Measurements from ENCODE around the gene RAE1.
"Not testable (repeated sequence)": the region's sequence is repeated elsewhere in the genome, so short reads cannot be mapped to it uniquely, and the experiment has no call there.

RAE1 gene

GRCh38 chr20:57350081-57350710 lies 859 bp upstream of the RAE1 start:
- H3K27me3 ChIP-seq (ENCODE audit: control insufficient read depth in 1 of 2, insufficient read depth in 2 of 2, low read length in 2 of 2): no peaks in the 10 kb centered on the region
- H3K36me3 ChIP-seq (ENCODE audit: insufficient read depth, low read length): peaks cover 21% of the 10 kb centered on the region
- H3K4me3 ChIP-seq (ENCODE audit: low read depth in 1 of 2, low read length in 2 of 2): no peak overlapping the region
- no peaks in the 10 kb centered on the region for H3K9me3 ChIP-seq (ENCODE audit: low read length)
- H3K4me1 ChIP-seq (ENCODE audit: insufficient read depth, low read length): peaks cover 11% of the 10 kb centered on the region
- no peak overlapping the region for H3K27ac ChIP-seq (ENCODE audit: low read depth, low read length)
- H3K9ac ChIP-seq (ENCODE audit: low read length): no peak overlapping the region

GRCh38 chr20:57350726-57351041 lies 371 bp upstream of the RAE1 start:
- peak overlapping the region; percentile 72 for H3K27ac ChIP-seq (ENCODE audit: low read depth, low read length)
- peak overlapping the region in 1 of 2 donors; percentile 65 for H3K4me3 ChIP-seq (ENCODE audit: low read depth in 1 of 2, low read length in 2 of 2)

GRCh38 chr20:57352305-57352704 lies 1.2 kb downstream of the RAE1 start:
- H3K36me3 ChIP-seq (ENCODE audit: insufficient read depth, low read length): peaks cover 21% of the 10 kb centered on the region
- no peak overlapping the region for H3K27ac ChIP-seq (ENCODE audit: low read depth, low read length)
- H3K9me3 ChIP-seq (ENCODE audit: low read length): no peaks in the 10 kb centered on the region
- H3K9ac ChIP-seq (ENCODE audit: low read length): no peak overlapping the region
- no peaks in the 10 kb centered on the region for H3K27me3 ChIP-seq (ENCODE audit: control insufficient read depth in 1 of 2, insufficient read depth in 2 of 2, low read length in 2 of 2)
- peaks cover 11% of the 10 kb centered on the region for H3K4me1 ChIP-seq (ENCODE audit: insufficient read depth, low read length)
- H3K4me3 ChIP-seq (ENCODE audit: low read depth in 1 of 2, low read length in 2 of 2): peak overlapping the region in 1 of 2 donors; percentile 65

More at GRCh38 chr20:57350726-57351041, 371 bp upstream of the RAE1 start:
- H3K9ac ChIP-seq (ENCODE audit: low read length); H3K9me3 ChIP-seq (ENCODE audit: low read length); H3K27me3 ChIP-seq (ENCODE audit: control insufficient read depth in 1 of 2, insufficient read depth in 2 of 2, low read length in 2 of 2): not testable (repeated sequence)
- Histone ChIP-seq H3K4me1 (ENCODE audit: insufficient read depth, low read length) (peaks cover 11% of the 10 kb centered on the region), H3K36me3 (ENCODE audit: insufficient read depth, low read length) (peaks cover 21% of the 10 kb centered on the region)

- Histone ChIP-seq H3K9ac (ENCODE audit: low read length) (no peak overlapping the region), H3K4me1 (ENCODE audit: insufficient read depth, low read length) (peaks cover 11% of the 10 kb centered on the region), H3K27ac (ENCODE audit: low read depth, low read length) (no peak overlapping the region), H3K9me3 (ENCODE audit: low read length) (no peaks in the 10 kb centered on the region), H3K4me3 (ENCODE audit: low read depth in 1 of 2, low read length in 2 of 2) (no peak overlapping the region), H3K36me3 (ENCODE audit: insufficient read depth, low read length) (peaks cover 21% of the 10 kb centered on the region), H3K27me3 (ENCODE audit: control insufficient read depth in 1 of 2, insufficient read depth in 2 of 2, low read length in 2 of 2) (no peaks in the 10 kb centered on the region)
These were observed 2.3 kb downstream of the RAE1 start for GRCh38 chr20:57353351-57353750.

- H3K4me1 ChIP-seq (ENCODE audit: insufficient read depth, low read length): no peaks in the 10 kb centered on the region
- H3K9ac ChIP-seq (ENCODE audit: low read length): no peak overlapping the region
- H3K36me3 ChIP-seq (ENCODE audit: insufficient read depth, low read length): peaks cover 17% of the 10 kb centered on the region
- no peaks in the 10 kb centered on the region for H3K9me3 ChIP-seq (ENCODE audit: low read length)
- H3K27me3 ChIP-seq (ENCODE audit: control insufficient read depth in 1 of 2, insufficient read depth in 2 of 2, low read length in 2 of 2): no peaks in the 10 kb centered on the region
- no peak overlapping the region for H3K27ac ChIP-seq (ENCODE audit: low read depth, low read length)
- no peak overlapping the region for H3K4me3 ChIP-seq (ENCODE audit: low read depth in 1 of 2, low read length in 2 of 2)
These were observed 10.5 kb downstream of the RAE1 start for GRCh38 chr20:57361517-57361916.

GRCh38 chr20:57364451-57364850 lies 13.4 kb downstream of the RAE1 start:
- H3K9ac ChIP-seq (ENCODE audit: low read length): no peak overlapping the region
- H3K27ac ChIP-seq (ENCODE audit: low read depth, low read length): no peak overlapping the region
- H3K4me3 ChIP-seq (ENCODE audit: low read depth in 1 of 2, low read length in 2 of 2): no peak overlapping the region
- no peaks in the 10 kb centered on the region for H3K4me1 ChIP-seq (ENCODE audit: insufficient read depth, low read length)
- H3K27me3 ChIP-seq (ENCODE audit: control insufficient read depth in 1 of 2, insufficient read depth in 2 of 2, low read length in 2 of 2): no peaks in the 10 kb centered on the region
- peaks cover 44% of the 10 kb centered on the region for H3K36me3 ChIP-seq (ENCODE audit: insufficient read depth, low read length)
- no peaks in the 10 kb centered on the region for H3K9me3 ChIP-seq (ENCODE audit: low read length)

GRCh38 chr20:57369596-57369995 lies 18.5 kb downstream of the RAE1 start:
- H3K9me3 ChIP-seq (ENCODE audit: low read length): no peaks in the 10 kb centered on the region
- no peak overlapping the region for H3K27ac ChIP-seq (ENCODE audit: low read depth, low read length)
- peaks cover 81% of the 10 kb centered on the region for H3K36me3 ChIP-seq (ENCODE audit: insufficient read depth, low read length)
- no peak overlapping the region for H3K4me3 ChIP-seq (ENCODE audit: low read depth in 1 of 2, low read length in 2 of 2)
- H3K27me3 ChIP-seq (ENCODE audit: control insufficient read depth in 1 of 2, insufficient read depth in 2 of 2, low read length in 2 of 2): no peaks in the 10 kb centered on the region
- no peaks in the 10 kb centered on the region for H3K4me1 ChIP-seq (ENCODE audit: insufficient read depth, low read length)
- no peak overlapping the region for H3K9ac ChIP-seq (ENCODE audit: low read length)

GRCh38 chr20:57370316-57370715 lies 19.3 kb downstream of the RAE1 start:
- Histone ChIP-seq H3K9me3 (ENCODE audit: low read length) (no peaks in the 10 kb centered on the region), H3K4me1 (ENCODE audit: insufficient read depth, low read length) (no peaks in the 10 kb centered on the region), H3K9ac (ENCODE audit: low read length) (no peak overlapping the region), H3K27me3 (ENCODE audit: control insufficient read depth in 1 of 2, insufficient read depth in 2 of 2, low read length in 2 of 2) (no peaks in the 10 kb centered on the region), H3K4me3 (ENCODE audit: low read depth in 1 of 2, low read length in 2 of 2) (no peak overlapping the region), H3K27ac (ENCODE audit: low read depth, low read length) (no peak overlapping the region), H3K36me3 (ENCODE audit: insufficient read depth, low read length) (peaks cover 88% of the 10 kb centered on the region)

- Histone ChIP-seq H3K9me3 (ENCODE audit: low read length) (no peaks in the 10 kb centered on the region), H3K4me1 (ENCODE audit: insufficient read depth, low read length) (no peaks in the 10 kb centered on the region), H3K27ac (ENCODE audit: low read depth, low read length) (no peak overlapping the region), H3K36me3 (ENCODE audit: insufficient read depth, low read length) (peaks cover 88% of the 10 kb centered on the region), H3K4me3 (ENCODE audit: low read depth in 1 of 2, low read length in 2 of 2) (no peak overlapping the region), H3K9ac (ENCODE audit: low read length) (no peak overlapping the region), H3K27me3 (ENCODE audit: control insufficient read depth in 1 of 2, insufficient read depth in 2 of 2, low read length in 2 of 2) (no peaks in the 10 kb centered on the region)
These were observed 20.3 kb downstream of the RAE1 start for GRCh38 chr20:57371363-57371762.

- Histone ChIP-seq H3K27ac (ENCODE audit: low read depth, low read length) (no peak overlapping the region), H3K4me3 (ENCODE audit: low read depth in 1 of 2, low read length in 2 of 2) (no peak overlapping the region), H3K9ac (ENCODE audit: low read length) (no peak overlapping the region), H3K9me3 (ENCODE audit: low read length) (no peaks in the 10 kb centered on the region), H3K27me3 (ENCODE audit: control insufficient read depth in 1 of 2, insufficient read depth in 2 of 2, low read length in 2 of 2) (no peaks in the 10 kb centered on the region), H3K4me1 (ENCODE audit: insufficient read depth, low read length) (no peaks in the 10 kb centered on the region), H3K36me3 (ENCODE audit: insufficient read depth, low read length) (peaks cover 88% of the 10 kb centered on the region)
These were observed 21.1 kb downstream of the RAE1 start for GRCh38 chr20:57372157-57372556.

GRCh38 chr20:57372581-57373350 lies 21.7 kb downstream of the RAE1 start:
- Histone ChIP-seq H3K36me3 (ENCODE audit: insufficient read depth, low read length) (peaks cover 82% of the 10 kb centered on the region), H3K27me3 (ENCODE audit: control insufficient read depth in 1 of 2, insufficient read depth in 2 of 2, low read length in 2 of 2) (no peaks in the 10 kb centered on the region), H3K4me1 (ENCODE audit: insufficient read depth, low read length) (no peaks in the 10 kb centered on the region), H3K27ac (ENCODE audit: low read depth, low read length) (no peak overlapping the region), H3K9me3 (ENCODE audit: low read length) (no peaks in the 10 kb centered on the region), H3K4me3 (ENCODE audit: low read depth in 1 of 2, low read length in 2 of 2) (no peak overlapping the region), H3K9ac (ENCODE audit: low read length) (no peak overlapping the region)
